ENCODE results near the gene VTI1A. TPM values are rescaled to one million over a fixed set of nuclear protein-coding genes. Genes with fewer than 3 reads are reported as not detected.

The VTI1A gene
- total and polyA plus RNA-seq, 2 of the 4 experiments (the other 2 are of a cell fraction): 9.7 to 24.9 TPM

DNA sequence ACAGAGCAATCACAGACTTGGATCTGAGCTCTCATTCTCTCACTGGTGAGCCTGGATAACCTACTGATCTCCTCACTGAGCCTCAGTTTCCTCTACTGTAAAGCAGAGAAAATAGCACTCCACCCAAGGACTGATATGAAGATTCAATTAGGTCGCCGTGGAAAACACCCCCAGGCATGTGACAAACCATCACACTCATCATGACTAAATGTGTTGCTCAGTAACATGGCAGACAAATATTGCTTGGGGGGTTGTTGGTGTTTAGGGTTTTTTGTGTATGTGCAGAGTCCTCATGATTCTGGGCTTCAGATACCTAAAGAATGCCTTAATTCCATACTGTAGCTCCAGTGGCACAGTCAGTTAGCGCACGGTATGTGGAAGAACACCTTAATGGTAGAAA is 380.9 kb downstream of the VTI1A start:
- Histone ChIP-seq H2BK120ac (ENCODE audit: low read depth, low read length) (no peak overlapping the region), H3K27me3 (ENCODE audit: control insufficient read depth, insufficient read depth, low read length) (no peaks in the 10 kb centered on the region), H2AK9ac (replicated peaks; ENCODE audit: low read depth, low read length, poor library complexity) (no peak overlapping the region), H3K4me2 (ENCODE audit: low read depth, low read length) (no peak overlapping the region), H3K14ac (replicated peaks; ENCODE audit: low read depth, low read length) (no peak overlapping the region), H2AK5ac (ENCODE audit: low read depth, low read length) (no peak overlapping the region), H3K23ac (ENCODE audit: low read depth, low read length) (no peak overlapping the region), H4K5ac (ENCODE audit: low read depth, low read length) (no peak overlapping the region), H3K18ac (ENCODE audit: low read depth, low read length) (no peak overlapping the region), H3K9ac (ENCODE audit: low read depth, low read length) (no peak overlapping the region), H4K91ac (ENCODE audit: insufficient read depth, low read depth, low read length) (no peak overlapping the region), H3K9me1 (ENCODE audit: insufficient read depth, low read length) (no peaks in the 10 kb centered on the region), H4K8ac (ENCODE audit: low read depth in 2 of 2, low read length in 2 of 2) (no peak overlapping the region), H2BK15ac (ENCODE audit: low read depth, low read length) (no peak overlapping the region), H3K56ac (ENCODE audit: extremely low read depth, insufficient read depth, low read length) (no peak overlapping the region), H3K27ac (ENCODE audit: insufficient read depth, low read length) (no peak overlapping the region), H3K4me3 (ENCODE audit: insufficient read depth, low read depth, low read length) (no peak overlapping the region), H3K4me1 (ENCODE audit: control insufficient read depth, insufficient read depth, low read length) (no peaks in the 10 kb centered on the region), H3K79me1 (ENCODE audit: low read depth in 1 of 2, low read length in 2 of 2) (no peaks in the 10 kb centered on the region), H2AFZ (replicated peaks; ENCODE audit: low read length, poor library complexity) (no peak overlapping the region), H3K9me3 (ENCODE audit: control insufficient read depth, insufficient read depth, low read length) (no peaks in the 10 kb centered on the region), H2BK20ac (ENCODE audit: low read depth, low read length) (no peak overlapping the region), H3K36me3 (ENCODE audit: control insufficient read depth, insufficient read depth, low read length) (no peaks in the 10 kb centered on the region), H4K20me1 (ENCODE audit: insufficient read depth, low read length) (no peaks in the 10 kb centered on the region), H2BK5ac (ENCODE audit: low read depth, low read length, poor library complexity, severe bottlenecking) (no peak overlapping the region), H3K4ac (ENCODE audit: low read depth, low read length) (no peak overlapping the region)
- in situ Hi-C loops (cut with MboI; ENCODE audit: low sequenced_read_pairs): no loop called here
- ChIA-PET CTCF (no interaction called here), POLR2A (ENCODE audit: unreplicated experiment) (no interaction called here)
- TF ChIP-seq ELK1 (IDR thresholded peaks at IDR 0.05; ENCODE audit: borderline replicate concordance, low read depth, low read length): no peak
- no peak for TF ChIP-seq RFX5 (IDR thresholded peaks at IDR 0.05; ENCODE audit: low read depth, low read length)
- no peak for TF ChIP-seq BHLHE40 (IDR thresholded peaks at IDR 0.05; ENCODE audit: low read depth, low read length)
- TF ChIP-seq USF2 (IDR thresholded peaks at IDR 0.05; ENCODE audit: low read depth, low read length): no peak
- no peak for TF ChIP-seq POLR2A (IDR thresholded peaks at IDR 0.05; ENCODE audit: low read depth, low read length)
- TF ChIP-seq MAZ (IDR thresholded peaks at IDR 0.05; ENCODE audit: borderline replicate concordance, low read depth, low read length): no peak
- no peak for TF ChIP-seq SMC3 (IDR thresholded peaks at IDR 0.05; ENCODE audit: low read depth, low read length)
- TF ChIP-seq, protein P1, sequence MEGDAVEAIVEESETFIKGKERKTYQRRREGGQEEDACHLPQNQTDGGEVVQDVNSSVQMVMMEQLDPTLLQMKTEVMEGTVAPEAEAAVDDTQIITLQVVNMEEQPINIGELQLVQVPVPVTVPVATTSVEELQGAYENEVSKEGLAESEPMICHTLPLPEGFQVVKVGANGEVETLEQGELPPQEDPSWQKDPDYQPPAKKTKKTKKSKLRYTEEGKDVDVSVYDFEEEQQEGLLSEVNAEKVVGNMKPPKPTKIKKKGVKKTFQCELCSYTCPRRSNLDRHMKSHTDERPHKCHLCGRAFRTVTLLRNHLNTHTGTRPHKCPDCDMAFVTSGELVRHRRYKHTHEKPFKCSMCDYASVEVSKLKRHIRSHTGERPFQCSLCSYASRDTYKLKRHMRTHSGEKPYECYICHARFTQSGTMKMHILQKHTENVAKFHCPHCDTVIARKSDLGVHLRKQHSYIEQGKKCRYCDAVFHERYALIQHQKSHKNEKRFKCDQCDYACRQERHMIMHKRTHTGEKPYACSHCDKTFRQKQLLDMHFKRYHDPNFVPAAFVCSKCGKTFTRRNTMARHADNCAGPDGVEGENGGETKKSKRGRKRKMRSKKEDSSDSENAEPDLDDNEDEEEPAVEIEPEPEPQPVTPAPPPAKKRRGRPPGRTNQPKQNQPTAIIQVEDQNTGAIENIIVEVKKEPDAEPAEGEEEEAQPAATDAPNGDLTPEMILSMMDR (conservative IDR thresholded peaks at IDR 0.05; ENCODE audit: low read depth, low read length): no peak
- TF ChIP-seq MAFK (IDR thresholded peaks at IDR 0.05; ENCODE audit: low read depth, low read length): no peak
- TF ChIP-seq FOS (IDR thresholded peaks at IDR 0.05; ENCODE audit: low read depth, low read length): no peak
- TF ChIP-seq CEBPB (IDR thresholded peaks at IDR 0.05; ENCODE audit: low read depth, low read length): no peak
- TF ChIP-seq MXI1 (IDR thresholded peaks at IDR 0.05; ENCODE audit: borderline replicate concordance, low read depth, low read length): no peak
- WGBS, 2 experiments (ENCODE audit: extremely low coverage in 2 of 2, insufficient read length in 1 of 2): no CpG with 5 or more reads among the region's 4 CpGs
- no peak for ATAC-seq (ENCODE audit: low read depth)
- intact Hi-C loops (cut with micrococcal nuclease): no loop called here
- BruUV-seq (replicated peaks): no TSS peak
- DNase-seq: peak; percentile 10
- dilution Hi-C loops (cut with HindIII; ENCODE audit: low sequenced_read_pairs, unreplicated experiment): no loop called here

Data from IMR-90 (cell line).